Omental fat pad (tissue), 4 donors: ENCODE results near the gene PHF8. TPM values are rescaled to one million over a fixed set of nuclear protein-coding genes. Genes with fewer than 3 reads are reported as not detected.

ENCODE experiments used
- ATAC-seq: fragments of 150-250 bp; one replicate; pipeline ENCODE4 v1.9.1; 2016; ENCODE audit warnings: mild to moderate bottlenecking, moderate library complexity; ENCODE audit not compliant: low FRiP score
- DNase-seq: peaks from one replicate; pipeline ENCODE4 v3.0.0-alpha.2; 2019; ENCODE audit warnings: low spot score
- CTCF ChIP-seq, 3 donors: fragments of 450-650 bp; IDR thresholded peaks; one replicate each; pipeline ENCODE4 v1.5.1; 2016 to 2017; ENCODE audit warnings: antibody characterized with exemption in 3 of 3, mild to moderate bottlenecking in 3 of 3, moderate library complexity in 2 of 3
- total RNA-seq, 4 donors: library from RNA; depleted of rRNA; stranded (reverse); fragments of >200 nt; gene quantifications; one replicate each; pipeline ENCODE4 v1.1.0, GENCODE V29; 2016

Gene PHF8
- total RNA-seq, 4 donors from 2014 or later, result 24.5 to 47.9 (median 26.2) TPM

DNA sequence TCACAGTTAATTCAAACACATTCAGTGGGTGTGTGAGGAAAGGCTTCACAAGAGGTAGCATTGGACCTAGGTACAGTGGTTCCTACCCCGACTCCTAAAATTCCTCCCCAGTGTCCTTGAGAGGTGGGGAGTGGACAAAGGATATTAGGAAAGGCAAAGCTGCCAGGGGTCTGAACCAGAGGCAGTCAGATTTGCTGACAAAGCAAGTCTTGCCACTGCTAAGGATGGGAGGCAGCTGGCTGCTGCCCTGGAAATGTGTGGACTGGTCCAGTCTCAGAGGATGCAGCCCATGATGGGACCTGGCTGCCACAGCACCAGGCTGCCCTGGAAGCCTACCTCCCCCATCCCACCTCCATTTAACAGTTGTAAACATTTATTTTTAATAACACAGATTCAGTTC is 4.1 kb upstream of the PHF8 start:
- no peak for DNase-seq
- TF ChIP-seq CTCF (IDR thresholded peaks at IDR 0.05), result no peak
- ATAC-seq, result no peak

GRCh38 chrX:54045563-54046228 is 1.4 kb upstream of the PHF8 start:
- ATAC-seq (no peak), DNase-seq (no peak)
- no peak for TF ChIP-seq CTCF (IDR thresholded peaks at IDR 0.05)

GRCh38 chrX:54044877-54045338 is 635 bp upstream of the PHF8 start:
- ATAC-seq (no peak), DNase-seq (no peak)
- TF ChIP-seq CTCF (IDR thresholded peaks at IDR 0.05), result no peak

- peak; percentile 26 for ATAC-seq
- no peak for TF ChIP-seq CTCF (IDR thresholded peaks at IDR 0.05)
- no peak for DNase-seq
Observed at GRCh38 chrX:54043541-54044125, 640 bp downstream of the PHF8 start.

DNA sequence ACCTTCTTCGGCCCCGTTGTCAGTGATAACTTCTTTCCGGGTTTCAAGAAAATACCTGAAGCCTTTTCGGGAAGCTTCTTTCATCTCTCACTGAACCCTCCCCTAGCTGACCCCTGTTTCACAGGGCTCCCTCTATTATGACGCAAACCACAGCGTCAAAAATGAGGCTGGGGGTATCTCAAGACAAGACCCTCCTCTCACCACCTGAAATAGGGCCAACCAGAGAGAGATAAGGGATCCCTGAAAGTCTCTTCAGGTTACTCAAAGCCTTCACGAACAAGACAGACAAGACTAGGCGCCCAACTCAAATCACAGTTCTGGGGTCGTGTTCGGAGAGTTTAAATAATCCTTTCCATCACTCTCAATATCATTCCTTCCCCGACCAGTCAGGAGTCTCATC is 1.2 kb downstream of the PHF8 start:
- DNase-seq (no peak), ATAC-seq (no peak)
- TF ChIP-seq CTCF (IDR thresholded peaks at IDR 0.05), result no peak

DNA sequence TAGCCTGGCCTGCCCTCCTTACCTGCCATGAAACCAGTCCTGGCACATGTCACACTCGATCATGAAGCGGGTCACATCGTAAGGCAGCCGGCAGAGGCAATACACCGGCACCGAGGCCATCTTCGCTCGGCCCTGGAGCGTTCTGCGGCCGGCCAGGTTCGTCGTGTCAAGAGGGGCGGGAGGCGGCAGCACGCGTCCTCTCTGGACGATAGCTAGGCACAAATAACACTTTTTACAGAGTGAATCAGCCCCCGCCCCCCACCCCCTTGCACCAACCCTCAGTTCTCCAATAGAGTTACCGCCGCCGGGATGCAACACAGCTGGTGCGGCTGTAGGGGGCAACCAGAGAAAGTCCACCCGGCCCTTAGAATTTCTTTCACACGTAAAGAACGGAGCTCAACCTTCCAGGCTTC is 1.7 kb downstream of the PHF8 start:
- no peak for TF ChIP-seq CTCF (IDR thresholded peaks at IDR 0.05)
- no peak for DNase-seq
- peak; percentile 39 for ATAC-seq

DNA sequence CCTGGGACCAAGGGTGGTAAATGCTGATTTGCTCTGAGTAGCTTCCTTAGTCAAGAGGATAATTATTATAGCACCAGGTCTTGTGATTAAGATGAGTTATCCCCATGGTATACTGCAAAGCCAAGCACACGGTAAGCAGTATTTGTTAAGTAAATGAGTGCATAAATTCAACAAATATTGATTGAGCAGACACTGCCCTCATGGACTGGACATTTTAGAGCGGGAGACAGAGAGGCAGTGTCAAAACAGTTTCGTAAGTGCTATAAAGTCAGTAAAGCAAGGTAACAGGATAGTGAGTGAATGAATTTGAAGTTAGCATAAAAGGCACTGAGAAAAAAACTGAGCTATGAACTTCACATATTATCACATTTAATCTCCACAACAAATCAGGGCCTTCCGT is 13.9 kb downstream of the PHF8 start:
- ATAC-seq (no peak), DNase-seq (no peak)
- TF ChIP-seq CTCF (IDR thresholded peaks at IDR 0.05), result no peak
